ENCODE data around the gene SYT17. TPM values are rescaled to one million over a fixed set of nuclear protein-coding genes. Genes with fewer than 3 reads are reported as not detected.

SYT17 gene
- total and polyA plus RNA-seq, 8 donors, result 2.0 to 11.4 (median 2.7) TPM

DNA sequence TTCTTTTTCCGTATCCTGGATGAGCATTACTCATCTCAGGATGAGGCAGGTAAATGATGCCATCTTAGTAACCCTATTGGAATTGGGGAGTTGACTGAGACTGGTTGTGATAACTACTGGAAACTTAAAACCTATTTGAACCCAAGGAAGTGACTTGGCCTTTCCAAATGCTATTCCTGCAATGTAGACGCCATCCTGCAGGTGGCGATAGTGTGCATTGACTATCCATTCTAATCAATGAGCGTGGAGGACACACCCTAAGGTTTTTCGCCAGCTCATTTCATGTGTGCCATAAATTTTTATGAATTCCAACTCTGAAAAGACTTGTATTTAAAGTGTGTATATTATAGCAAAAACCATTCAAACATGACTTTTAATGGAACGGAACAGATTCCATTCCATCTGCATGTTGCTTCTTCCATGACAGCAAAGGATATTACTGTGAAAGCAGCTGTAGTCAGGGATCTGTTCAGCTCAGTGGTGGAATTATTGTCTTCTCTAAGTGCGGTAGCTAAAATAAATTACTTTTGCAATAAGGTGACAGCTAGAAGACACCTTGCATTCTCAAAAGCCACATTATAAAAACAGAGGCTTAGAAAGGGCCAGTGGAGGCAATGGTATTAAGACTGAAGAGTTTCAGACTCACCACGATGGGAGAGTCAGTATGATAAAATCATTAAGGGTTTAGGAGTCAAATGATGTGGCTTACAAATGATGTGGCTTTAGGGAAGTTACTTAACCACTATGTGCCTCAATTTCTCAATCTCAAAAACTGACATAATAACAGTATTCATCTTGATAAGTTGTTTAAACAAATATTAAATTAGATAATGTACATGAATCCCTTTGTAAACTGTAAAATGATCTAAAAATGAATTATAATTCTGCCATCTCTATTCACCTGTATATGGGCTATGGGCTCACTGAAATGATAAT lies 55.5 kb downstream of the SYT17 start:
- Histone ChIP-seq H3K9me3 (no peaks in the 10 kb centered on the region), H3K4me3 (no peak overlapping the region), H3K27me3 (no peaks in the 10 kb centered on the region), H3K4me1 (no peaks in the 10 kb centered on the region), H3K27ac (no peak overlapping the region), H3K36me3 (no peaks in the 10 kb centered on the region)
- TF ChIP-seq, protein P1, sequence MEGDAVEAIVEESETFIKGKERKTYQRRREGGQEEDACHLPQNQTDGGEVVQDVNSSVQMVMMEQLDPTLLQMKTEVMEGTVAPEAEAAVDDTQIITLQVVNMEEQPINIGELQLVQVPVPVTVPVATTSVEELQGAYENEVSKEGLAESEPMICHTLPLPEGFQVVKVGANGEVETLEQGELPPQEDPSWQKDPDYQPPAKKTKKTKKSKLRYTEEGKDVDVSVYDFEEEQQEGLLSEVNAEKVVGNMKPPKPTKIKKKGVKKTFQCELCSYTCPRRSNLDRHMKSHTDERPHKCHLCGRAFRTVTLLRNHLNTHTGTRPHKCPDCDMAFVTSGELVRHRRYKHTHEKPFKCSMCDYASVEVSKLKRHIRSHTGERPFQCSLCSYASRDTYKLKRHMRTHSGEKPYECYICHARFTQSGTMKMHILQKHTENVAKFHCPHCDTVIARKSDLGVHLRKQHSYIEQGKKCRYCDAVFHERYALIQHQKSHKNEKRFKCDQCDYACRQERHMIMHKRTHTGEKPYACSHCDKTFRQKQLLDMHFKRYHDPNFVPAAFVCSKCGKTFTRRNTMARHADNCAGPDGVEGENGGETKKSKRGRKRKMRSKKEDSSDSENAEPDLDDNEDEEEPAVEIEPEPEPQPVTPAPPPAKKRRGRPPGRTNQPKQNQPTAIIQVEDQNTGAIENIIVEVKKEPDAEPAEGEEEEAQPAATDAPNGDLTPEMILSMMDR (IDR thresholded peaks at IDR 0.05), result peak; percentile 23 to 53 (median 38)
- FAIRE-seq (no peak), ATAC-seq (peak in 1 of 4 donors; percentile 71), DNase-seq (peak in 2 of 6 donors; percentile 38 to 73)
- intact Hi-C loops (cut with DNase I), result no loop called here
- WGBS, 2 donors, result 42 to 48% methylated on average over 8 of the region's 8 CpGs

DNA sequence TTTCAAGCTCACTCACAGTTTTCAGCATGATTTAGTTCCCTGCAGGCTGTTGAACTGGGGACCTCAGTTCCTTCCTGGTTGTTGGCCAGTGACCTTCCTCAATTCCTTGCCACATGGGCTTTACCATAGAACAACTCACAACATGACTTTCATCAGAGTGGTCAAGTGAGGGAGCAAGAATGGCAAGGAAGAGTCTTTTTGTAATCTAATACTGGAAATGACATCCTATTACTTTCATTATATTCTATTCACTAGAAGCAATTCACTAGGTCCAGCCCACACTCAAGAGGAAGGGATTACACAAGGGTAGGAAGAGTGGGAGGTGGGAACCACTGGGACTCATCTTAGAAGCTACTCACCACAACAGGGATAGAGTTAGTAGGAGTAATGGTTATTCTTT lies 57.6 kb downstream of the SYT17 start:
- ATAC-seq (no peak), DNase-seq (no peak), FAIRE-seq (no peak)
- no peaks in the 10 kb centered on the region for H3K27me3 ChIP-seq
- H3K36me3 ChIP-seq, result no peaks in the 10 kb centered on the region
- no peaks in the 10 kb centered on the region for H3K9me3 ChIP-seq
- no peak overlapping the region for H3K4me3 ChIP-seq
- intact Hi-C loops (cut with DNase I), result no loop called here
- H3K27ac ChIP-seq, result no peak overlapping the region
- no peaks in the 10 kb centered on the region for H3K4me1 ChIP-seq
- TF ChIP-seq, protein P1 (IDR thresholded peaks at IDR 0.05), result no peak

DNA sequence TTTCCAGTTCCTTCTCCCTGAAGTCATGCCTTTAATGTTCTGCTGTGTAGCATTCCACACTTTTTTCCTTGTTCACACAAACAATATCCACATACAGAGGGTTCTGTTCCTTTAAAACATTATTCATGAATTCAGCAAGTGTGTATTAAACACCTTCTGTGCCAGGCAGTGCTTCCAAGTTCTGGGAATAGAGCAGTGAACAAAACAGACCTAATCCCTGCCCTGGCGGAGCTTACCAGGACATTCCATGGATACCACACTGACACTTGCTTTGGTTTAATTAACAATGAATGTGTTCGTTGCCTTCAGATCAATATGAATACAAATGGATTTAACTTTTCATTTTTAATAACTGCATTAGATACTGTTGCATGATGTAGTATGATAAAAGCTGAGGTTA lies 59.6 kb downstream of the SYT17 start:
- ATAC-seq (peak in 3 of 4 donors; percentile 66 to 89 (median 71)), DNase-seq (peak in 2 of 6 donors; percentile 15 to 18), FAIRE-seq (no peak)
- Histone ChIP-seq H3K36me3 (no peaks in the 10 kb centered on the region), H3K27me3 (no peaks in the 10 kb centered on the region), H3K27ac (peak overlapping the region in 1 of 4 donors; percentile 40), H3K4me3 (no peak overlapping the region), H3K4me1 (no peaks in the 10 kb centered on the region), H3K9me3 (no peaks in the 10 kb centered on the region)
- WGBS, 2 donors, result 44 to 46% methylated on average over 2 of the region's 2 CpGs
- TF ChIP-seq, protein P1 (IDR thresholded peaks at IDR 0.05), result no peak
- intact Hi-C loops (cut with DNase I), result no loop called here

DNA sequence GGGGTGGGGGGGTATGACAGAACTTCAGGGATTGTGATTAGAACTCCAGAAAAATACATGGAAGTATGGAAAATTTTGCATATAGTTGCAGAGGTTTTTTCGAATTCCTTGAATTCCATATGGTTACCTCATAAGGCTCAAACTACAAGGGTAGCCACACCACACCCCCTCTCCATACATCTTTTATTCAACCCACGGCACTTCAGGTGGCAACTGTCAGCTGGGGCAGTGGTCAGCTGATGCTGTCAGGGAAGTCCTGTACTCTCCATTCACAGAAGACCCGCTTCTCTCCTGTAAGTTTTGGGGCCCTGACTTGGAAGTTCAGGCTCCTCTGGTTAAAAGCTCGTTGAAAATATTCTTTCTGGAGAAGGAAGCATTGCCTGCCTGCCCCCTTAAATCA lies 60.0 kb downstream of the SYT17 start:
- H3K27ac ChIP-seq, result no peak overlapping the region
- H3K36me3 ChIP-seq, result no peaks in the 10 kb centered on the region
- ATAC-seq (peak in 1 of 4 donors; percentile 47), FAIRE-seq (no peak), DNase-seq (no peak)
- WGBS, 2 donors, result 49 to 56% methylated on average over 4 of the region's 4 CpGs
- no peaks in the 10 kb centered on the region for H3K27me3 ChIP-seq
- intact Hi-C loops (cut with DNase I), result no loop called here
- TF ChIP-seq, protein P1 (IDR thresholded peaks at IDR 0.05), result no peak
- H3K4me3 ChIP-seq, result no peak overlapping the region
- no peaks in the 10 kb centered on the region for H3K9me3 ChIP-seq
- H3K4me1 ChIP-seq, result no peaks in the 10 kb centered on the region

DNA sequence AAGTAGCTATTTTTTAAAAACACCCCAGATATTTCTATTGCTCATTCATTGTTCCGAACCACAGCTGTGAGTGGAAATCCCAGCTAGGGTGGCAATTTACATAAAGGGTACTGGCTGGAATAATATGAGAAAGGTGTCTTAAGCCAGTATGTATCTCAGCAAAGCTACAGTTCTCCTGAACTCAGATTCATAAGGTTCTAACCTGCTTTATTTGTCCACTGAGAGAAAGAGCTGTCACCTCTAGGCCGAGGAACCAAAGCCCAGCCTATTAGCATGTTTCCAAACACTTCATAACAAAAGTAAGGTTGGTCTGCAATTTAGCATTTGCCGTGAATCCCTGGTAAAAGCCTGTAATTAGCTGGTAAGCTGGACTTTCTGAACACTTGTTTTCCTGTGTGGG lies 60.5 kb downstream of the SYT17 start:
- no peak for ATAC-seq
- H3K4me3 ChIP-seq, result no peak overlapping the region
- 74 to 81% methylated on average over 3 of the region's 3 CpGs for WGBS, 2 donors

More for the DNA sequence above, 60.5 kb downstream of the SYT17 start:
- Histone ChIP-seq H3K4me1 (no peaks in the 10 kb centered on the region), H3K27me3 (no peaks in the 10 kb centered on the region), H3K36me3 (no peaks in the 10 kb centered on the region), H3K9me3 (no peaks in the 10 kb centered on the region), H3K27ac (no peak overlapping the region)
- intact Hi-C loops (cut with DNase I), result no loop called here
- TF ChIP-seq, protein P1 (IDR thresholded peaks at IDR 0.05), result no peak
- no peak for DNase-seq
- FAIRE-seq, result no peak

Measured in pancreas (tissue), 10 donors.